ENCODE results near the gene BRMS1. TPM values are rescaled to one million over a fixed set of nuclear protein-coding genes. Genes with fewer than 3 reads are reported as not detected.
A peak's percentile ranks its signal among the peaks of the same experiment; 100 is the strongest.
"Not testable (repeated sequence)": the region's sequence is repeated elsewhere in the genome, so short reads cannot be mapped to it uniquely, and the experiment has no call there.

BRMS1 gene
- total RNA-seq, 1 donor from 2014 or later: 23.3 TPM

- TF ChIP-seq CTCF (IDR thresholded peaks at IDR 0.05): no peak
- Mint-ChIP-seq H3K27me3 (ENCODE audit: low read depth) (no peaks in the 10 kb centered on the region), H3K4me1 (ENCODE audit: low read depth) (peaks cover 53% of the 10 kb centered on the region), H3K9me3 (ENCODE audit: low read depth) (peaks cover 3% of the 10 kb centered on the region), H3K36me3 (ENCODE audit: low read depth) (peaks cover 3% of the 10 kb centered on the region), H3K4me3 (ENCODE audit: unreplicated experiment) (no peak overlapping the region), H3K27ac (ENCODE audit: unreplicated experiment) (no peak overlapping the region)
- no peak for DNase-seq (ENCODE audit: low spot score)
These were observed 23.3 kb downstream of the BRMS1 start for GRCh38 chr11:66321606-66322005.

GRCh38 chr11:66320748-66321147 lies 24.2 kb downstream of the BRMS1 start:
- H3K27ac Mint-ChIP-seq (ENCODE audit: unreplicated experiment); DNase-seq (ENCODE audit: low spot score); H3K9me3 Mint-ChIP-seq (ENCODE audit: low read depth); H3K27me3 Mint-ChIP-seq (ENCODE audit: low read depth); H3K36me3 Mint-ChIP-seq (ENCODE audit: low read depth); H3K4me3 Mint-ChIP-seq (ENCODE audit: unreplicated experiment): not testable (repeated sequence)
- H3K4me1 Mint-ChIP-seq (ENCODE audit: low read depth): peaks cover 52% of the 10 kb centered on the region

GRCh38 chr11:66320289-66320688 lies 24.6 kb downstream of the BRMS1 start:
- not testable (repeated sequence) for H3K36me3 Mint-ChIP-seq (ENCODE audit: low read depth); H3K4me3 Mint-ChIP-seq (ENCODE audit: unreplicated experiment); H3K27ac Mint-ChIP-seq (ENCODE audit: unreplicated experiment); DNase-seq (ENCODE audit: low spot score); H3K9me3 Mint-ChIP-seq (ENCODE audit: low read depth); H3K27me3 Mint-ChIP-seq (ENCODE audit: low read depth)
- H3K4me1 Mint-ChIP-seq (ENCODE audit: low read depth): peaks cover 52% of the 10 kb centered on the region

GRCh38 chr11:66318600-66318970 lies 26.3 kb downstream of the BRMS1 start:
- Mint-ChIP-seq H3K36me3 (ENCODE audit: low read depth) (peaks cover 3% of the 10 kb centered on the region), H3K27me3 (ENCODE audit: low read depth) (no peaks in the 10 kb centered on the region), H3K4me1 (ENCODE audit: low read depth) (peaks cover 53% of the 10 kb centered on the region), H3K4me3 (ENCODE audit: unreplicated experiment) (no peak overlapping the region), H3K9me3 (ENCODE audit: low read depth) (peaks cover 3% of the 10 kb centered on the region), H3K27ac (ENCODE audit: unreplicated experiment) (peak overlapping the region; percentile 98)
- TF ChIP-seq CTCF (IDR thresholded peaks at IDR 0.05): no peak
- no peak for DNase-seq (ENCODE audit: low spot score)

GRCh38 chr11:66317723-66318599 lies 26.9 kb downstream of the BRMS1 start:
- H3K27me3 Mint-ChIP-seq (ENCODE audit: low read depth): no peaks in the 10 kb centered on the region
- DNase-seq (ENCODE audit: low spot score): no peak
- peaks cover 3% of the 10 kb centered on the region for H3K9me3 Mint-ChIP-seq (ENCODE audit: low read depth)
- H3K27ac Mint-ChIP-seq (ENCODE audit: unreplicated experiment): peak overlapping the region; percentile 98
- peaks cover 57% of the 10 kb centered on the region for H3K4me1 Mint-ChIP-seq (ENCODE audit: low read depth)
- H3K4me3 Mint-ChIP-seq (ENCODE audit: unreplicated experiment): peak overlapping the region; percentile 62
- TF ChIP-seq CTCF (IDR thresholded peaks at IDR 0.05): no peak
- peaks cover 3% of the 10 kb centered on the region for H3K36me3 Mint-ChIP-seq (ENCODE audit: low read depth)

GRCh38 chr11:66317322-66317722 lies 27.6 kb downstream of the BRMS1 start:
- TF ChIP-seq CTCF (IDR thresholded peaks at IDR 0.05): no peak
- H3K4me1 Mint-ChIP-seq (ENCODE audit: low read depth): peaks cover 56% of the 10 kb centered on the region
- peaks cover 3% of the 10 kb centered on the region for H3K36me3 Mint-ChIP-seq (ENCODE audit: low read depth)
- H3K4me3 Mint-ChIP-seq (ENCODE audit: unreplicated experiment): peak overlapping the region; percentile 62
- DNase-seq (ENCODE audit: low spot score): no peak
- H3K27ac Mint-ChIP-seq (ENCODE audit: unreplicated experiment): peak overlapping the region; percentile 98
- H3K9me3 Mint-ChIP-seq (ENCODE audit: low read depth): peaks cover 3% of the 10 kb centered on the region
- H3K27me3 Mint-ChIP-seq (ENCODE audit: low read depth): no peaks in the 10 kb centered on the region

Measured in chondrocyte (in vitro differentiated cells).